Activated CD8-positive, alpha-beta memory T cell treated with anti-CD3 and anti-CD28 coated beads for 48 hours (primary cell): ENCODE measurements around the gene PDLIM3.
A peak's percentile ranks its signal among the peaks of the same experiment; 100 is the strongest.

Experiments used
- DNase-seq, 3 experiments: peaks; one replicate each; pipeline ENCODE4 v3.0.0-alpha.2; 2020; ENCODE audit warnings: low read depth in 2 of 3, low spot score in 2 of 3

Gene PDLIM3

DNA sequence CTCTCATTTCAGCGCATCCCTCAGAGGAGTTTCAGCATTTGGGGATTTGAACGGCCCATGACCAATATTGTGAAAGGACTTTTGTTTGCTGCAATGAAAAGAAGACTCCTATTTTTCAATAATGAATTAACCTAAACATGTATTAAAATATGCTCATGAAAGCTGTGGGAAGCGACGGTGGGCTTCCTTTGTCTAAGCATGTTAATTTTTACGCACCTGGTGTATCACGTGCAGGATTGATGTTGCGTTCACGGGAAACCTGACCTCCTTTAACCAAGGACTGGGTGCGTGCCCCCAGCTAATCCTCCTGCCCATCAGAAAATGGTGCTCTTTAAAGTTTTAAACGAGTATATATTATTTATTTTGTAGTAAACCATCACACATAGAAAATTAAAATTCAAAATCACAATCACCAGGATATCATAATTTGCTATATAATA lies 63.2 kb downstream of the PDLIM3 start:
- DNase-seq: no peak

DNA sequence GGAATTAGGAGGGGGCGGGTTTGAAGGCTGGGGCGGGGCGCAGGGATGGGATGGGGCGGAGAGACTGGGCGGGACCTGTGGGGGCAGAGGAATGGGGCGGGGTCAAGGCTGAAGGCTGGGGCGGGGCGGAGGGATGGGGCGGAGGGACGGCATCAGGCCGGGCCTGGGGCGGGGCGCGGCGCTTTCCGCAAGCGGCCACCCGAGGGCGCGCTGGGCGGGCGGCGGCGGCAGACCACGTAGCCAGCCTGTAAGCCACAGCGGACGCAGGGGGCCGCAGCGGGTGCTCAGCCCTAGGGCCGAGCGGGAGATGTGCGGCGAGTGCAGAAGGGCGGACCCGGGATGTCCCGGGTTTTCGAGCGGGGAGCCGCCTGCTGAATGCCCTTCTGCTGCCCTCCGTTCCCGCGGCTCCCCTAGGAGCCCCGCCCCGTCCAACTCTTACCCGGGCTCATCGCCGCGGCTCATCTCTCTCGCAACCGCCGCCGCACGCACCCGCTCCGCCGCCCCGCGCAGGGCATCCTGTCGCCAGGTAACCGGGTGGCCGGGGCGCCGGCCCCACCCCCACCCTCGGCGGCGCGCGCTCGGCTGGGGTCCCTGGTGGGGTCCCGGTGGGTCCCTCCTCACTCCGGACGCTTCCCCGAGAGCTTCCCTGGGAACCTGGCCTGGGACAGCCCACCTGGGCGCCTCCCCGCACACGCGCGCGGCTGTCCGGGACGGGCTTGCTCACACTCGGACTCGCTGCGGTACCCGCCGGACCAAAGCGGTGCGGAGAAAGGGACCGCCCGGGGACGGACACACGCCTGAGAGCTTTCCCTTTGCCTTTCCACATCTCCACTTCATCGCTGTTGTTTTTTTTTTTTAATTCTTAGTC lies 63.8 kb downstream of the PDLIM3 start, which contains the start of gene CCDC110:
Gene CCDC110, minus strand, starts transcription at position 499 of the 868 bp plus-strand sequence. Its CDS starts 50 bp downstream, at position 449.
- peak; percentile 69 to 73 (median 70) for DNase-seq

DNA sequence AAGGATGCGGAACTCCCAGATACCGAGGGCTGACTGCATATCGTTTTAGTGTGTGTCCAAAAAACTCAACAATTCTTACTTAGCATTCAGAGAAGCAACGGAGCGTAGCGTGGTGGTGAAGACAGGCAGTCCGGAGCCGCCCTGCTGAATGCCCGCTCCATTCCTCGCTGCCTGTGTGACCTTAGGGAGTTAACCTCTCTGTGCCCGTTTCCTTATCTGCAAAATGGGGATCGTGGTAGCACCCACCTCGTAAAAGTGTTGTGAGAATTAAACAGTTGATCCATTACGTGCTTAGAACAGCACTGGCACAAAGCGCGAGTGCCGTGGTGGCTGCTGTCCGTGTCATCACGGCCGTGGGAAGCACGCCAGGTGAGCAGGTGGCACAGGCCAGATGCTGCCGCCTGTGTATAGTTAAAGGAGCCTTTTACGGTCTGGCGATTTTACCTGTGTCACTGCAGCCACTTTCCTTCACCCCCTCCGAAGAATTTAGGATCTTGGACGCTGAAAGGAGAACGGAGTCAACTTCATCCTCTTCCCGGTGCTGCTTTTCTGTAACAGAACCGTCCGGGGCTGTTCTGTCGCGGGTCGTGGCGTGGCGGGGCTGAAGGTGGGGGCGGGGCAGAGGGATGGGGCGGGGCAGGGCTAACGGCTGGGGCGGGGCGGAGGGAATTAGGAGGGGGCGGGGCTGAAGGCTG lies 64.7 kb downstream of the PDLIM3 start:
- peak in 2 of 3 experiments; percentile 10 to 23 for DNase-seq

DNA sequence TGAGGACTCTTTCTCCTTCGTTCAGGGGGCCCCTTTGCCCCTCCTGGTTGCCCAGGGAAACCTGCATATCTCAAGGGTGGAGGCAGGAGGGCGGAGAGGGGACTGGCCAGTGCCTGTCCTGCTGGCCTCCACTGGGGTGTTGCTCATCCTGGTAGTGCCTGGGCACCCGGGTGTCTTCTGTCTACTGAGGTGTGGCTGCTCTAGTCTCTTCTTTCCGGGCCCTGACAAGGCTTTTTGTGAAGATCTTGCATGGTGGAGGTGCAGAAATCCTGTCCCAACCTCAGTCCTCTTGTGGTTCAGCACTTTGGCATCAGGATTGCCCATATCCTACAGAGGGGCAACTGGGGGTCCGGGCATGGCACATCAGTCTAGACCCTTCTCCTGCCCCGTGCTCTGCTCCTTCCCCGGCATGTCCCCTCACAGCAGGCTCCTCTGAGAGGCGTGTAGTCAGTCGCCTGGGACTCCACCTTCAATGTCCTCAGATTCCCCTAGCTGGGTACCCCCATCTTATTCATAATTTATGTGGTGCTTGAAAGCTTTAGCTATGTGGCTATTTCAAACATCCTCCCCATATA lies 65.6 kb downstream of the PDLIM3 start:
- DNase-seq: no peak

DNA sequence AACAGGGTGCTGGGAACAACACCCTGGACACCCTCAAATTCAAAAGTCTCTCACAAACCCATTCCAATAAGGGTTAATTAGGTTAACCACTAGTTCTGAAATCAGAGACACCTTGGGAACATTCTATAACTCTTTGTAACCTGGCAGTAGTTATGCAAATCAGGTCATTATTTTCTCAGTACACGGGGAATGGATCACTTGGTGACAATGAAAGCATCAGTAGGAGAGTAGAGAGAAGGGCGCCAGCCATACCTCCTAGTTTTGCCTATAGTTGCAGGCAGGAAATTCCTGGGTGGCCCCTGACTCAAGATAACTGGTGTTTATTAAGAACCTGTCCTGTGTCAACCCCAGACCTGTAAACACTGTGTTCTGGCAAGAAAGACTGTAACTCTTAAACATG lies 66.3 kb downstream of the PDLIM3 start:
- DNase-seq: no peak

DNA sequence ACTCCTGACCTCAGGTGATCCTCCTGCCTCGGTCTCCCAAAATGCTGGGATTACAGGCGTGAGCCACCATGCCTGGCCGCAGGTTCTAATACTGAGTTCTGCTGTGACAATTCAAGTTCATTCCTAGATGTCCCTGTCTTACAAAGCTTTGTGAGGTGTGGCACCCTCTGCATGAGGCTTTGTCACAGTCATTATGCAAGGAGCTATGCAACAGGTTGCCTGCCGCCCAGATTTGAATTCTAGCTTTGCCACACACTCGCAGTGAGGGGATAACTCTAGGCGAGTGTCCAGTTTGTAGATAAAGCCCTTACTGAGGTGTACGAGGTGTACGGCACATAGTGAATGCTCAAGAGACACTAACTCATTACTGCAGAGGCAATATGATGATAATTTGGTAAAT lies 67.3 kb downstream of the PDLIM3 start:
- no peak for DNase-seq

DNA sequence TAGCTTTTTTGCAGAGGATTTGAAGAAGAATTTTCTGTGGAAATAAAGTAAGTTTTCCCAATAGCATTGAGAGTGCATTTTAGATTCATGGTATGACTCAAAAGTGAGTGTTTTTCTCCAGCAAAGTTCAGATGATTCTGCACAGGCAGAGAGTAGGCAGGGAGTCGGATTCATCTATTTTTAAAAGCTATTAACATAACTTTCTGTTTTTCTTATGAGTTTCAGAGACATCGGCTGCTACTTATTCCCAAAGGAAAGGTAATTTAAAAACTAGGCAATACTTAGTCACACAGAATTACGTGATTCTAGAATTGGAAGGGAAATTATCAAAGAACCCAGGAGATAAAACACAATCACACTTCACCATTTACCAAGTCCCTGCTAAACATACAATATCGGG lies 68.2 kb downstream of the PDLIM3 start:
- DNase-seq: no peak

DNA sequence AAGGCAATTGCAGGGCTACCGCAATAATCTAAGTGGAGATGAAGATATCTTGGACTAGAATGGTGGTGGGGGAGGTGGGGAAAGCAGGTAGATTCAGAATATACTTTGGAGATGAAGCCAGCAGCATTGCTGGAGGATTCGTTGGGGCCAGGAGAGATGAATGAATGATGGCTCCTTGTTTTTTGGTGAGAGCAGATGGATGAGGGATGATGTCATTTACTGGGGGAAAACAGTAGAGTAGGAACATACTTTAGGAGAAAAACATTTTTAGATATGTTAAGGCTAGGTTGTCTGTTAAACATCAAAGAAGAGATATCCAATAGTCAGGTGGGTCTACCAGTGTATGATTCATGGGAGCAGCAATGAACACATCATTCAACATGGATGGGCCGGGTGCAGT lies 69.6 kb downstream of the PDLIM3 start:
- DNase-seq: no peak

DNA sequence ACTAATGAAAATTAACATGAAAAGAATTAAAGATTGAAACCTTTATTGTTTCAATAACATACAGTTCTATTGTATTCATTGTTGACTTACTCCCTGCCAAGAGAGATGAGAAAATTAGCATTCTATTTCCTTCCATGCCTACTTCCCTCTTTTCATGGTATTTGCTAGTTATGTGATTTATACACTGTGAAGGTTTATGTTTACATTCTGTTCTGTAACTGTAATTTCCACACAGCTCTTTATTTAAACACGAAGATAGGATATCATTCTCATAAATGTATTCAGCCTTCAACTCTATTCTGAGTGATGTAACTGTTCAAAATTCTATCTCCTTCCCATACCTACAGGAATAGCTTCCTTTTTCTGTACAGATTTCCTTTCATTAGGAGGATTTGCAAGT lies 70.4 kb downstream of the PDLIM3 start:
- DNase-seq: no peak

DNA sequence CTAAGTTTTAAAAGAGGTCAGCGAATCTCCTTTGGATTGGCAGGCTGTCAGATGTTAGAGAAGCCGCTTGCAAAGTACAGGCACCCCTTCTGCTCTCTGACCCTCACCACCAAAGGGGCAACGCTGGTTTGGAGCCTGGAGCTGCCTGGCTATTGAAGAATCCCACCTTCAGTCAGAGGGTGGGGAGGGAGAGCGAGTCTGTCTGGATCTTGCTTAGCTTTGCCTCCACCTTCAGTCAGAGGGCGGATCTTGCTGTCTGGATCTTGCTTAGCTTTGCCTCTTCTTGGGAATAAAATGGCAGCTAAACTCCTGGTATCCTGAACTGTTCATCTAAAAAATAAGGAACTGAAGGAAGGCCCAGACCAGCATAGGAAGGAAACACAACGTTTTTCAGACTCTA lies 71.1 kb downstream of the PDLIM3 start:
- no peak for DNase-seq

DNA sequence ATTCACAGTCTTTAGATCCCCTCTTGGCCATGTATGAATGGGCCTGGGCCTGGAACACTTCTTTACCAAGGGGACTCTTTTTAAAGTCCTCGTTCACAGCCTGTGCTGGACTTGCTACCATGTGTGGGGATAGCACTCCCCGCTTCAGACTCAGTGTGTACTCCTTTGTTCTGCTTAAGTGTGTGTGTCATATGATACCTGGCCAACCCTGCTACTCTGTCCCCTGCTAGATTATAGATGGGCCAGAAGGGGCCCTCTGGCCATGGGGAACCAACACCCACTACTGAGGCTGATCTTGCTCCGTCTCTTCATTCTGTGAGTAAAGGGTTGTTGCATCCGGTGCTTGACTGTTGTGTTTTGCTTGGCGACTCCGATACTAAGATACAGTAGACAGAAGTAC lies 71.8 kb downstream of the PDLIM3 start:
- DNase-seq: no peak

DNA sequence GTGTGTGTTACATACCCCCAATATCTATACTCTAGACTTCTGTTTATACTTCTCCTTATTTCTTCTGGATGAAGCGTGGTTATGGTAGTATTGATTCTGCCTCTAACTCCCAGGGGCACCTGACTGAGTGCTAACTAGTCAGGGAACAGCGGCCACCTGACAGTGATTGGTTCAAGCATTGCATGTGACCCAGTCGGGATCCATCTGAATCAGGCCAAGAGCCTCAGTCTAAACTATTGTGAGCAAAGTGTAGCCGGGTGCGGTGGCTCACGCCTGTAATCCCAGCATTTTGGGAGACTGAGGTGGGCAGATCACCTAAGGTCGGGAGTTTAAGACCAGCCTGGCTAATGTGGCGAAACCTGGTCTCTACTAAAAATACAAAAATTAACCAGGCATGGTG lies 73.7 kb downstream of the PDLIM3 start:
- no peak for DNase-seq

DNA sequence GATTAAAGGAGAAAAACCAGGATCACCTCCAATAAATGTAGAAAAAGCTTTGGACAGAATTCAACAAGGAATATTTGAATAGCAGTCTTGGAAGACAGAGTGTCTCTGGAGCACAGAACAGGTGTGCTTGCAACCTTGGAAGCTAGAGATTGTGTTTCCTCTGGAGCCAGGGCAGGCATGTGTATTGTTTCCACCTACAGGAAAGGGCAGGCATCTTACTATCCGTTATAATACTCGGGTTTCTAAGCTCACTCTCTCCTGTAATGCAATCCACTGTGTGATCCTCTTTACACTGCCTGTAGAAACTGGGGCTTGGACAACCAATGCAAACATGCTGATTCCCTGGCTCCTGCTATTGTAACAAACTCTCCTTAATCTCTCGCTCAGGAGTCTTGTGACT lies 78.2 kb downstream of the PDLIM3 start:
- no peak for DNase-seq

DNA sequence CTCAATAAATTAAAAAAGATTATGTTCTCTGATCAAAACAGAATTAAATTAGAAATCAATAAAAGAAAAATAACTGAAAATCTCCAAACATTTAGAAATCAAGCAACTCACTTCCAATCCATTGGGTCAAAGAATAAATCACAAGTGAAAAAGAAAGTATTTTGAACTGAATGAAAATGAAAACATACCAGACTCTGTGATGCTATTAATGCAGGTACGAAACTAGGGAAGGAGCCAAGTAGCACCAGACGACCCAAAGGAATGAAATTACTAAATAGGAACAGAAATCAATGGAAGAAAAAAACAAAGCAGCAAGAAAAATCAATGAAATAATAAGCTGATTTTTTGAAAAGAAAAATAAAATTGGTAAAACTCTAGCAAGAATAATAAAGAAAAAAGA lies 79.2 kb downstream of the PDLIM3 start:
- no peak for DNase-seq
